GM19035 (cell line): ENCODE data around the gene GAA.
A peak's percentile ranks its signal among the peaks of the same experiment; 100 is the strongest.
"Not testable (repeated sequence)": the region's sequence is repeated elsewhere in the genome, so short reads cannot be mapped to it uniquely, and the experiment has no call there.

Source experiments
- ATAC-seq: cut with Tn5 transposase; IDR thresholded peaks from one replicate; pipeline ENCODE4 v1.9.1; 2021; ENCODE audit not compliant: unreplicated experiment

Gene GAA

DNA sequence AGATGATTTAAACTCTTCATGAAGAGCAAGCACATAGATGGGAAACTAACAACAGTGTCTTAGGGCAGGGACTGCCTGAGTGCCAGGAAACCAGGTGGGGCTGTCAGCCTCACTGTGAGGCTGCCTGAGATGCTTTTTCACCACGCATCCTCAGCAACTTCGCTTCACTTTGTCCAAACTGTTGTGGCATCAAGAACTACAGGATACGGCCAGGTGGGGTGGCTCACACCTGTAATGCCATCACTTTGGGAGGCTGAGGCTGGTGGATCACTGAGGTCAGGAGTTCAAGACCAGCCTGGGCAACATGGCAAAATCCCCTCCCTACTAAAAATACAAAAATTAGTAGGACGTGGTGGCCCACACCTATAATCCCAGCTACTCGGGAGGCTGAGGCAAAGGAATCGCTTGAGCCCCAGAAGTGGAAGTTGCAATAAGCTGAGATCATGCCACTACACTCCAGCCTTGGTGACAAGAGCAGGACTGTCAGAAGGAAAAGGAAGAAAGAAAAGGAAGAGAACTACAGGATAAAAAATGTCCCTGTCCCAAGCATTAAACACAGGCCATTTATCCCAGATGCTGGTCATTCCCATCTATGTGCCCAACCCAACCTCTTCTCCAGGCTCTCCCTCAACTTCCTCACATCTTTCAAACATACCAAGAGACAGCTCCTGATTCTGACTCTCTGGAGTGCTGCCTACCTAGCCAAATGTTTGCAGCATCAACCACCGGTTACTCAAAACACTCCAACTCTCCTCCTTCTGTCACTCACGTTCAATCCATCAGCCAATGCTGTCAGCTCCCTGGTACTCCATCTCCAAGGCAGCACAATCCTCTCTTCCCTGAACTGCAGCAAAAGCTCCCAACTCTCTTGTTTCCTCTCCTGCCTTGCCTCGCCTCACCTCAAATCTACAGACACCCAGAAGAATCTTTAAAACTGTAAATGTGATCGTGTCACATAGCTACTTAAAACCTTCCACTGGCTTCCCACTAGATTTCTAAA lies 44.0 kb downstream of the GAA start:
- no peak for ATAC-seq

DNA sequence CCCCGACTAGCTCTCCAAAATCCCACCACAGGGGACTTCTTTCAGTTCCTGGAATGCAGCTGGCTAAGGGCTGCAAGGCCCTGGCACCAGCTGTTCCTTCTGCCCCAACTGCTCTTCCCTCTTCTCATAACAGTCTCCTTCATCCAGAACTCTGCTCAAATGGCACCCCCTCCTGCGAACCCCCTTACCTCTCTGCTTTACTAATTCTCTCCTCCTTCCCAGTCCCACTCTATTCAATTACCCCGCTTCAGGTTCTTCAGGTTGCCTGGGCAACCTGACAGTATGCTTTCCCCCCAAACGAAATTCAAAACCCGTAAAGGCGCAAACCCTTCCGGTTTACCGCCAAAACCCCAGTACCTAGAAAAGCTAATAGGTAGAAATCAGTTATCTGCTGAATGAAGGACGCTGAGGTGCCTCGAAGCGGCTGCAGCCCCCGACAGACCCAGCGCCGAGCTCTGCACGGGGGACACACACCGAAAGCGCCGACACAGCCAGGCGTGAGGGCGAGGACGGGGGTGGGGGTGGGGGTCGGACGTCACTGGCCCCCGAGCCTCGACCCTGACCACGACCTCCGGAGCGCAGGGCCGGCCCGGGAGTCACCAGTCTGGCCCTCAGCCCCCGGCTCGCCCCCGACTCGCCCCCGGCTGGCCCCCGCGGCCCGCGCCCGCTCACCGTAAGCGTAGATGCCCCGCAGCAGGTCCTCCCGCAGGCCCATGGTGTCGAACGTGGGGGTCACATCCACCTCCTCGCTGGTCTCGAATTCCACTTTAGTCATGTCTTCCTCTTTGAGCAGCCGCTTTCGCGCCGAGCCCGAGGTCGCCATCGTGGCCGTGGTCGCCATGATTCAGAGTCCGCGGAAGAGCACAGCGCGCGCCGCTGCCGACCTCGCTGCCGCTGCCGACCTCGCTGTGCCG lies 45.0 kb downstream of the GAA start:
- ATAC-seq = peak; percentile 20

DNA sequence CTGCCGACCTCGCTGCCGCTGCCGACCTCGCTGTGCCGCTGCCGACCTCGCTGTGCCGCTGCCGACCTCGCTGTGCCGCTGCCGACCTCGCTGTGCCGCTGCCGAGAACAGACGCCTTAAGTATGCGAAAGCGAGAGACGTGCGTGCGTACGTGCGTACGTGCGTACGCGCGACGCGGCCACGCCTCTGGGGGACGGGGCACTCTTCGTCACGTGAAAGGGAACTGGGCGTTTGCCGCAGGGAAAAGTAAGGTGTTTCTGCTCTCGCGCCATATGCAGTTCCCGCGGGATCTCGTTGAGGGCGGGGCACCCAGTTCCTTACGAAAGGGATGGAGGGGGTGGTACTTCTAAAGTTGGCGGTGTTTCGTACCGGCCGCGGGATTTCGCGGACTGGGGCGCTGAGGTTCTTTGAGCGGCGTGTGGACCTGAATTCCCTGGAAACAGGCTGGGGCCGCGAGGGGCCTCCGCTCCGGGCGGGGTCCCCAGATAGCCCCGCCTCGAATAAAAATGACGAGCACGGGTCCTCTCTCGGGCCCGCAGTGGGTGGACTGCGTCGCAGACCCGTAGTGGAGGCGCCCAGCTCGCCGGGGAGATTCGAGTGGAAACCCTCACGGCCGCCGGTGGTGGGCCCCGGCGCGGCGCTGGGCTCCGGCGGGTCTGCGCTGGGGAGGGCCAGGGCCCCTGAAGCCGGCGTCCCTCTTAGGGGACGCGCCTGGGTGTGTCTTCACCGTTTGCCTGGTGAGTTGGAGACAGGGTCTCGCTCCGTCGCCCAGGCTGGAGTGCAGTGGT lies 45.8 kb downstream of the GAA start, which contains the start of gene EIF4A3:
Gene EIF4A3, minus strand, starts transcription at position 94 of the 788 bp plus-strand sequence. CDS start 167 bp downstream, outside the sequence.
- ATAC-seq = peak; percentile 88

DNA sequence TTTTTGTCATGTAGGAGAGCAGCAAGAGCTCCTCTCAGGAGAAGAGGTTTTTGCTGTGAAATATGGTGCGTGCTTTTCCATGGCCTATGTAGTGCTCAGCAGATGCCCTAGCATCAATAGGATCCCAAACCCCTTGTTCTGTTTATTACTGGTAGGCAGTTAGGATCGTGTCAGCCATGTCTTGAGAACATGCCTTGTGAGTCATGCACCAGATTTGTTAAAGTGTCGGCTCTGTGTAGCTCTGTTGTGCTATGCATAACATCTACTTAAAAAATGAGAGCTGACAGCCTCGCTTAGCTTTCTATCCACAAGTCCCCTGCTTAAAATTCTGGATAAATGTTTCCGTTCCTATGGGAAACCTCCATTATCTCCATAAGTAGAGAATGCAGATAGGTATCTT lies 50.0 kb downstream of the GAA start:
- no peak for ATAC-seq

DNA sequence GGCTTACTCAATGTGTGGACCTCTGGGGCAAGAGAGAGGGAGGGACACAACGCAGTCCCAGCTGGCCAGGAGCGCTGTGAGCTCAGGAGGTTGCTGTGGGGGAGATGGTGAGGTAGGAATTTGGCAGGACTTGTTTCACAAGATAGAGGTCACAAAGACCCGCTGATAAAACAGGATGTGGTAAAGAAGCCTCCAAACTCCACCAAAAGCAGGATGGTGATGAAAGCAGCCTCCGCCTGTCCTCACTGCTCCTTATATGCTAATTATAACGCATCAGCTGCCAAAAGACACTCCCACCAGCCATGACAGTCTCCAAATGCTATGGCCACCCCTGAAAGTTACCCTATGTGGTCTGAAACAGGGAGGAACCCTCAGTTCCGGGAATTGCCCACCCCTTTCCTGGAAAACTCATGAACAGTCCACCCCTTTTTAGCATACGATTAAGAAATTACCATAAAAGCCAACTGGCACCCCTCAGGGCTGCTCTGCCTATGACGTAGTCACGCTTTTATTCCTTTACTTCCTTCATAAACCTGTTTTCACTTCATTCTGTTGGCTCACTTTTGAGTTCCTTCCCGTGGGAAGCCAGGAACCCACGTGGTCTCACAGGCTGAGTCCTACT lies 50.8 kb downstream of the GAA start:
- ATAC-seq = no peak

DNA sequence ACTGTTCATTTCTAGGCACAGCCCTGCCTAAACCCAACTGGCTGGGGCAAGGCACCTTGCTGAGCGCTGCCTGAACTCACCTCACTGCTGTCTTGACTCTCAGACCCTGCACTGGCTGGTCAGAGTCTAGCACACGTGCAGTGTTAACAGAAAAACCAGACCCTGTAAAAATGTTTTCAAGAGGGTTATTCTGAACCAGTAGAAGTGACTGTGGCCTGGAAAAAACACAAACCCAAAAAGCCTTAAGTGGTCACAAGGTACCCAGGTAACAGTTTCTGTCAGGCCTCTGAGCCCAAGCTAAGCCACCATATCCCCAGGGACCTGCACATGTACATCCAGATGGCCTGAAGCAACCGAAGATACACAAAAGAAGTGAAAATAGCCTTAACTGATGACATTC lies 51.6 kb downstream of the GAA start:
- no peak for ATAC-seq

DNA sequence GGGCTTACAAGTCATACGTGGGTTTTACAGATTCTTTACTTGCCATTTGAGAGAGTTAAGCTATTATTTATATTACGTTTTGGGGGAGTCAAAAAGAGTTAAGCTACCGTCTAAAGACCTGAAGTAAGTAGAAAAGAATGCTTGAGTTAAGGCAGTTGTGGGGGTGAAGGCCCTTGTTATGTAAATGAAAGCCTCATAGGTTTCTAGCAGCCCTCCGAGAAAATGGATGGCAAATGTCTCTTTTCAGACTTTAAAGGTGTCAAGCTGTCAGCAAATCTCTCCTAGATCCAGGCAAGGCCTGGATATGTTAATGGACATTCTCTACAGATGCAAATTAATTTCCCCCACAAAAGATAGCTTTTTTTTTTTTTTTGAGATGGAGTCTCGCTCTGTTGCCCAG lies 52.8 kb downstream of the GAA start:
- ATAC-seq = no peak

DNA sequence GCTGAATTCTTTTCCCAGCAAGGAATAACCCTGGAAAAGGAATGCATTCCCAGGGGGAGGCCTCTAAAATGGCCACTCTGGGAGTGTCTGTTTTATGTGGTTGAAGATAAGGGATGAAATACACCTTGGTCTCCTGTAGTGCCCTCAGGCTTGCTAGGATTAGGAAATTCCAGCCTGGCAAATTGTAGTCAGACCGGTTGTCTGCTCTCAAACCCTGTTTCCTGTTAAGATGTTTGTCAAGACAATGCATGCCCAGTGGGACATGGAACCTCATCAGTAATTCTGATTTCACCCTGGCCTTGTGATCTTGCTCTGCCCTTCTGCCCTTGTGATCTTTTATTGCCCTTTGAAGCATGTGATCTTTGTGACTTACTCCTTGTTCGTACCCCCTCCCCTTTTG lies 54.2 kb downstream of the GAA start:
- ATAC-seq = not testable (repeated sequence)

DNA sequence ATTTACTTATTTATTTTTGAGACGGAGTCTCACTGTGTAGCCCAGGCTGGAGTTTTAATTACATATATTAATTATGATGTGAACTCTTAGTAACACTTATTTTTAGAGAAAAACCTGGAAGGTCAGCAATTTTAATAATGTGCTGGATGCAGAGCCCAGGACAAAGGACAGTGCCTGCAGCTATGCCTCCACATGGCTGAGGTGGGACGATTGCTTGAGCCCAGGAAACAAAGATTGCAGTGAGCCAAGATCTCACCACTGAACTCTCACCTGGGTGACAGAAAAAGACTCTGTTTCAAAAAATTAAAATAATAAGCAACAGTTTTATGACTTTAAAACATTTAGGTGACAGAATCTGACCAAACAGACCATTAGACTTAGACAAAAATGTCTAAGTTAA lies 57.5 kb downstream of the GAA start:
- no peak for ATAC-seq

DNA sequence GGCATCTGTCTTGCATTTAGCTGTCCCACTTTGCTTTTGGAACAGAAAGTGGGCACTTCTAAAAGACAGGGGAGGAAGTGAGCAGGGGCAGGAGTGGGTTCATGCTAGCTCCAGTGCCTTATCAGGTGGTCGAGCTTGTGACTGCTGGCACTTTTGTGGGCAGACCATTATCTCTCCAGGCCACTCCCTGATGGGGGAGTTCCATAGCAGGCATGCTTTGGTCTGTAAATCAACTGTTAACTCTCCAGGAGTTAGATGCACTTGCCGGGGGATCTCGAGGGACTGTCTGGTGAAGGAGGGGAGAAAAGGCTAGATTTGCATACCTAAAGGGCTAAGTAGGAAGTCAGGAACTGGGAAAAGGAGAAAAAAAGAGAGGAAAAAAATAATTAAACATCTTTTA lies 59.2 kb downstream of the GAA start:
- no peak for ATAC-seq

DNA sequence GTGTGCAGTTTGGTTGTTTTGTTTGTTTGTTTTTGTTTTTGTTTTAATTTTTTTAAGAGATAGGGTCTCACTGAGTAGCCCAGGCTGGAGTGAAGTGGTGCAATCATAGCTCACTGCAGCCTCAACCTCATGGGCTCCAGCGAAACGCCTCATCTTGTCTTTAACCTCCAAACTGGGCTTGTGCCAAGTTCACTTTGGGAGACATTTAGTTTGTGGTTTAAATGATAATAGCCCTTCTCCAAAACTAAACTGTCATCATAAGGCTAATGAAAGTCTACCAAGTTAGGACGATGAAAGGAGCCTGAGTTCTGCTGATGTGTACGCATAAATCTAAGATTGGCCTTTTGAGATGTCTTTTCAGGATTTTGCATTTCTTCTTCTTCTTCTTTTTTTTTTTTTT lies 62.0 kb downstream of the GAA start:
- no peak for ATAC-seq

DNA sequence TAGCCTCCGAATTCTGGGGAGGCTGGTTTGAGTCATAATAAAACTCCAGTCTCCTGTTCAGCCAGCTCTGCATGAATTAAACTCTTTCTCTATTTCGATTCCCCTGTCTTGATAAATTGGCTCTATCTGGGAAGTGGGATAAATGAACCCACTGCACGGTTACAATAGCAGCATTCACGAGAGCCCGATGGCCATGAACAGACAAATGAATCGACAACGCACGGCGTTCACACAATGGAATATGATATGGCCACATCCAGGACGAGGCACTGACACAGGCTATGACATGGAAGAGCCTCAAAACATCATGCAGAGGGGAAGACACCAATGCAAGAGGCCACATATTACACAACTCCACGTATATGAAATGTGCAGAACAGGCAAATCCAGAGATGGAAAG lies 62.8 kb downstream of the GAA start:
- ATAC-seq = no peak

DNA sequence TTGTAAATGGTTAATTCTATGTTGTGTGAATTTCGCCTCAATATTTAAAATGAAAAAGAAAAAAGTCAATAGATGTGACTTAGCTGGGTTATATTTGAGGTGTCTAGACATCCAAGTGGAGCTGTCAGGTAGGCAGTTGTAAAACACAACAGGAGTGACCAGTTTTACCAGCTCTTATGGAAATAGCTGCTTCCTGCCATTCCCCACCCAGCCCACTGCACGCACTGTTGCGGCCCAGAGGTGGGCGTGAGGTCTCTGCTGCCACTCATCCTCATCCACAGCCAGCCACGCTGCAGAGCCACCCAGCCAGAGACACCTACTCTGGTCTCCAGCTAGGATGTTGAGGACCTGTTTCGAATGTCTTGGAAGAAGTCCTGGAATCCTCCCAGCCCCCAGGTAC lies 65.1 kb downstream of the GAA start:
- no peak for ATAC-seq

DNA sequence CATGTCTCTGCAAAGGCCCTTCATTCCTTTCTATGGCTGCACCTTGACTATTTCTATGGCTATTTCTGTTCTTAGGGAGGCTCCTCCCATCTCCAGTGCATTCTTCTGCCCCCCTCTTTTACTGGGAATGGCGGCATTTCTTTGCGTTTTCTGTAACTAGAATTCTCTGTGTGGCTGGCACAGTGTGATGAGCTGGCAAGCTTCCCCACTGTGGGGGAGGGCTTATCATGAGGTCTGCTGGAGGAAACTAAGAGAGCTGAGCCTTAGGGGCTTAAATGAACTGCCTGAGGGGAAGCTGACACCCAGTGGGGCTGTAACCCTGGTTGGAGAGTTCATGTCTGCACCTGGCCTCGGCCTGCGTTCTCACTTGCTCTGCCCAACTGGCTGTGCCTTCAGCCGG lies 67.0 kb downstream of the GAA start:
- ATAC-seq = no peak

DNA sequence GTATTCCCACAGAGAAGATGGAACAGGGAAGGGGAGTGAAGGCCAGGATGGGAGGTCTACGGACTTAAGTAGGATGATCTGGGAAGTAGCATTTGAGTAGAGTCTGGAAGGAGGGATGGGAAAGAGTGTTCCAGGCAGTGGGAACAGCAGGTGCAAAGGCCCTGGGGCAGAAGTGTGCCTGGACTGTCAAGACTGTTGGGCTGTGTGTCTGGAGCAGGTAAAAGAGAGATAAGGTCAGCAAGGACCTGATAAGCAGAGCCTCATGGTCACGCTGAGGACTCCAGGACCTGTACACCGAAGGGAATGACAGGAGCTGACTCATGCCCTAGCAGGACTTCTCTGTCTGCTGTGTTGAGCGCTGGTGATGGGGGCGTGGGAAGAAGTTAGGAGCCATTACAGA lies 67.7 kb downstream of the GAA start:
- no peak for ATAC-seq
